Activated CD4-positive, alpha-beta memory T cell treated with anti-CD3 and anti-CD28 coated beads, Interleukin-2, amount 10 ng/mL, durations not matched to agents 7 days and 5 days (primary cell): ENCODE data around the gene CTBP1. TPM values are rescaled to one million over a fixed set of nuclear protein-coding genes. Genes with fewer than 3 reads are reported as not detected.

ENCODE experiments used
- CTCF ChIA-PET: fragments of 350-600 bp; sonication (Branson Sonifier 250); formaldehyde crosslinking; loops from one replicate; lab custom pipeline; 2021; ENCODE audit warnings: antibody characterized with exemption, inconsistent platforms; lab: Charles Lee
- POLR2A ChIA-PET: fragments of 350-600 bp; sonication (Branson Sonifier 250); formaldehyde crosslinking; loops from one replicate; lab custom pipeline; 2021; ENCODE audit warnings: antibody characterized with exemption; lab: Charles Lee
- DNase-seq: peaks from one replicate; pipeline ENCODE4 v3.0.0-alpha.2; 2020
- H3K27ac Mint-ChIP-seq: one replicate; pipeline ENCODE4 v1.8.0; 2021; ENCODE audit warnings: mild to moderate bottlenecking, mixed read lengths
- H3K27me3 Mint-ChIP-seq: one replicate; pipeline ENCODE4 v1.8.0; 2021; ENCODE audit warnings: mixed read lengths
- H3K36me3 Mint-ChIP-seq: one replicate; pipeline ENCODE4 v1.8.0; 2021; ENCODE audit warnings: low read depth, mixed read lengths
- H3K4me1 Mint-ChIP-seq: one replicate; pipeline ENCODE4 v1.8.0; 2021; ENCODE audit warnings: mixed read lengths
- H3K4me3 Mint-ChIP-seq: one replicate; pipeline ENCODE4 v1.8.0; 2021; ENCODE audit warnings: mild to moderate bottlenecking, mixed read lengths
- H3K9me3 Mint-ChIP-seq: one replicate; pipeline ENCODE4 v1.8.0; 2021; ENCODE audit warnings: mixed read lengths
- total RNA-seq, 2 experiments: library from RNA; stranded (reverse); gene quantifications; one replicate each; pipeline ENCODE4 v1.2.3, GENCODE V29; 2021

CTBP1 gene
- total RNA-seq, 2 experiments from 2014 or later, result 209 to 221 TPM

DNA sequence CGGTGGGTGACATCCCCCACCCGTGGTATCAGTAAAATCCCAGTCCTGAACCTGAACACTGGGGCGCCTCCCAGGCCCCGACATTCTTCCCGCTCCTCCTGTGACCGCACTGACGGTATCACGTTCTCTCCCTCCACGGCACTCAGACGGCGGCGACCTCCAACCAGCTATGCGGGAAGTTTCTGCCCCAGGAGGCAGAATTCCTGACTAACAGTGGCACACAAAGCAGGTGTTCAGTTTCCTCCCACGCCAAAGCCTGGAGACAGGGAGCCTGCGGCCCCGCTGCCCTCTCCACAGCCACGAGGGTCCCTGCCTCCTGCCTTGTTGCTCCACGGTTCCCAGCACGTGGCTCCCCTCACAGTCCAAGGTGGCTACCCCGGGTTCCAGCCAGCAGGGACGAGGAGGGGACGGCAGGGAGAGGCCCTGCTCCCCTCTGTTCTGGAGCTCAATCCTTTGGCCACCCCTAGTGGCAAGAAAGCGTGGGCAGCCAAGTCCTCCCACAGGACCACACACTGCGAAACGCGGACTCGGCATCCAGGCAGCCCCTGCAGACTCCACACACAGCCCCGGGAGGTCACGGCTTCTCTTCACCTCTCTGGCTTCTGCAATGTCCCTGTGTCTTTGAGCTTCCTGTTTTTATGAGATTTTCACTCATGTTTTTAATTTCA lies 15.2 kb downstream of the CTBP1 start:
- Mint-ChIP-seq H3K36me3 (peaks cover 62% of the 10 kb centered on the region), H3K27ac (no peak overlapping the region), H3K4me1 (peaks cover 3% of the 10 kb centered on the region), H3K4me3 (no peak overlapping the region), H3K27me3 (no peaks in the 10 kb centered on the region), H3K9me3 (no peaks in the 10 kb centered on the region)
- CTCF ChIA-PET, result interaction anchor here (0.8 kb wide), 1 partner anchor 107 kb away, joined by 3 read pairs; no protein-coding TSS in a partner anchor
- no peak for DNase-seq
- POLR2A ChIA-PET, result interaction anchor here (1.1 to 1.8 kb wide), 4 partner anchors 14 to 116 kb away, joined by 3 to 8 read pairs (median 4); partner anchors contain the start of gene CTBP1

DNA sequence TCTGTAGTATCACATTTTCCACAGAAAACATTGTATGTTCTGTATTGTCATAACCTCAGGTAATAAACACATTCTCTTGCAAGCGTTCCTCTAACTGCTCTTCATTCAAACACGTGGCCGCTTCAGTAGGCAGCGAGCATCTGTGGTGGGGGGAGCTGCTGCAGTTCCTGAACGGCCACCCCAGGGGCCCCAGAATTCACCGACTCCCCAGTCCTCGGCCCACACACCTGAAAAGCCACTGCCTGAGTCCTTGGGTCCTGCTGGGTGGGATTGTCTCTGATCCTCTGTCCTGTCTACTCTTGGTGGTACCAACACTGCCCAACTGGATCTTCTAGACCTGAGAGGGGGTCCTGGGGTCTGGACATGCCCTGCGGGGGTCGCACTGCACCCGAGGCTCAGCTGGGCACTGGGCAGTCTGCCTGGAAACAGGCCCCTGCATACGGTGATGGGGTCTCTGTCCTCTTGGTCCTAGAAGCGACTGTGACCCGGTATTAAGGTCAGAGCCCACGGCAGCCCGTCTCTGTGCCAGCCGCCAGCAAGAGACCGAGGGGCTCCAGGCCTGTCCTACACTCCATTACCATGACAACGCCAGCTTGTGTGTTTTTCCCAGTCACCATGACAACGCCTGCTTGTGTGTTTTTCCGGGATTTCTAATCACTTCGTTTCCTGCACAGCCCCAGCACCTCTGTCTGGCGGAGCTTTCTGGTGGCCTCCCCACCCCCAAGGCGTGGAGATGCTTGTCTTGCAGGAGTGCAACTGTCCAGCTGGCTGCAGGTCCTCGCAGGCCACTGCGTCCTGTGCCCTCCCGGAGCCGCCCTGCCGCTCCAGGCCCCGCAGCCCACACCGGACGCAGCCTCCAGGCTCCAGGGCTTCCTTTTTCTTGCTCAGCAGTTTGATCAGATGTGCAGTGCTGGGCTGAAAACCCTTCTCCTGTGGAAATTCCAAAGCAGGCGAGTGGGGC lies 16.0 kb downstream of the CTBP1 start:
- Mint-ChIP-seq H3K27ac (no peak overlapping the region), H3K27me3 (no peaks in the 10 kb centered on the region), H3K4me3 (no peak overlapping the region), H3K4me1 (peaks cover 3% of the 10 kb centered on the region), H3K36me3 (peaks cover 57% of the 10 kb centered on the region), H3K9me3 (no peaks in the 10 kb centered on the region)
- ChIA-PET CTCF (interaction anchor here (0.8 kb wide), 1 partner anchor 106 kb away, joined by 3 read pairs; no protein-coding TSS in a partner anchor), POLR2A (interaction anchor here (1.8 kb wide), 1 partner anchor 15 kb away, joined by 4 read pairs; no protein-coding TSS in a partner anchor)
- DNase-seq, result no peak

DNA sequence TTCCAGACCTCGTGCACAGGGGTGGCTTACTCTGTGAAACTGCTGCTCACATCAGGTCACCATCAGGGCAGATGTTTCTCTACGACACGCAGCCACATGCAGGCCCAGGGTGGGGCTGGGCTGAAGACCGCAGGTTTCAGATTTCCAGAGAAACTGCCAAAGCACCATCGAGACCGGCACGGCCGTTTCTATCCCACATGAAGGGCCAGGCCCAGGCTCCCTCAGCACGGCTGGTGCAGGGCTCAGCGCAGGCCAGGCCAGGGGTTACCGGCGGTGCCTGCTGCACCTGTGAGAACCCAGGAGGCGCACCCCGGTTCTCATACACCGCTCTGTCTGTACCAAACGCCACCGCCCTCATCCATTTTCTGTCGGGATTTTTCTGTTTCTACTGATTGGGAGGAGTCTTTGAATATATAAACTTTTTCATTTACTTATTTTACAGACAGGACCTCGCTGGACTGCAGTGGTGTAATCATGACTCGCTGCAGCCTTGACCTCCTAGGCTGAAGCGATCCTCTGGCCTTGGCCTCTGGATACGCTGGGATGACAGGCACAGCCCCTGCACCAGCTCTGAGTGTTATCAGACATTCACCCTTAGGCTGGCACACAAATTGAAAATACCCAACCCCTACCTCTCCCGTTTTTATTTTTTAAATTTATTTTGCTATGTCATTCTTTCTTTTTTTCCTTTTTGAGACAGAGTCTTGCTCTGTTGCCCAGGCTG lies 17.1 kb downstream of the CTBP1 start:
- H3K36me3 Mint-ChIP-seq, result peaks cover 68% of the 10 kb centered on the region
- no peak overlapping the region for H3K27ac Mint-ChIP-seq
- POLR2A ChIA-PET, result no interaction called here
- no peak overlapping the region for H3K4me3 Mint-ChIP-seq
- H3K27me3 Mint-ChIP-seq, result no peaks in the 10 kb centered on the region
- CTCF ChIA-PET, result no interaction called here
- H3K4me1 Mint-ChIP-seq, result peaks cover 3% of the 10 kb centered on the region
- no peaks in the 10 kb centered on the region for H3K9me3 Mint-ChIP-seq
- no peak for DNase-seq

DNA sequence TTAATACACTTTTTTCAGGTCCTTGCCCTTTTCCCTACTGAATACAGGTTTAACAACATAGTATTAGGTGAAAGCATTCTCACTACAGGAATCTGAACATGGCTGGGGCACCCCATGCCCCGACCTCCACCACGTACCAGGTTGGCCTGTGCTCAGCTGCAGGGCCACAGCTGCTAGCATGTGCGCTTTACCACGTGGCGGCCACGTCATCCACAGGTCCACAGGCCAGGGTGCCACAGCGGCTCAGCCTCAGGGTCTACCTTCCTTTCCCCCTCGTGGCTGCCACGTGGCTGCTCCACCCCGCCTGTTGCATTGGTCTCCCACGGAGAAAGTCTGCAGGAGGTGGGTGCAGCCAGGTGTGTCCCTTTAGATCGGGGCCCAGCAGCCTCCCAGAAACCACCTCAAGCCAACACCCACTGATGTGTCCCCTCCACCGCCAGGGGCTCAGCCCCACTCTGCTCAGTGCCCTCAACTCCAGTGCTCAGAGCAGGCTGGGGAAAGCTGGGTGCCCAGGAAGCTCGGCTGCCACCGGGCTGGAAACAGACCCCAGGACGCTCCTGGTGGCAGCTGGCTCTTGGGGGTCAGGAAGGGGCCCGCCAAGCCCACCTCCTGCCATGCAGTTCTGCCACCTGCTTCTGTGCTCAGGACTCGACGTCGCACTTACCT lies 17.8 kb downstream of the CTBP1 start:
- POLR2A ChIA-PET, result no interaction called here
- Mint-ChIP-seq H3K27ac (no peak overlapping the region), H3K4me1 (peaks cover 3% of the 10 kb centered on the region), H3K4me3 (no peak overlapping the region), H3K36me3 (peaks cover 75% of the 10 kb centered on the region), H3K27me3 (no peaks in the 10 kb centered on the region), H3K9me3 (no peaks in the 10 kb centered on the region)
- DNase-seq, result no peak
- CTCF ChIA-PET, result no interaction called here

DNA sequence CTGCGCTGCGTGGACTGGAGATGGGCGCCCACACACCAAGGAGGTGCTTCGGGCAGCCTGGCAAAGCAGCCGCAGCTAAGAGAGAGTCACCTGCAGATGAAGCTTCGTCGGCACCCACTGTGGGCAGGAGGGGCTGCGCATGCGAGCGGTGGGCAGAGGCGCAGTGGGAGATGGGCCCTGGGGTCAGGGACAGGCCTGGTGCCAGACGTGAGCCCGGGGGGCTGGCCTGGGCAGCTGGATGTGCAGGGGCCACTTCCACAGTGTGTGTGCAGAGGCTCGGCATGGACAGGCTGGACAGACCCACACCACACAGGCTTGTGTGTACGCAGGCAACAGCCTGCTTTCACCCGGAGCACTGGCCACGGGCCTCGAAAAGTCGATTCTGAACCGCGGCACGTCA lies 18.6 kb downstream of the CTBP1 start:
- no peak overlapping the region for H3K4me3 Mint-ChIP-seq
- no peaks in the 10 kb centered on the region for H3K27me3 Mint-ChIP-seq
- H3K9me3 Mint-ChIP-seq, result no peaks in the 10 kb centered on the region
- H3K4me1 Mint-ChIP-seq, result peaks cover 3% of the 10 kb centered on the region
- no peak for DNase-seq
- no peak overlapping the region for H3K27ac Mint-ChIP-seq
- ChIA-PET POLR2A (no interaction called here), CTCF (no interaction called here)
- peaks cover 75% of the 10 kb centered on the region for H3K36me3 Mint-ChIP-seq

DNA sequence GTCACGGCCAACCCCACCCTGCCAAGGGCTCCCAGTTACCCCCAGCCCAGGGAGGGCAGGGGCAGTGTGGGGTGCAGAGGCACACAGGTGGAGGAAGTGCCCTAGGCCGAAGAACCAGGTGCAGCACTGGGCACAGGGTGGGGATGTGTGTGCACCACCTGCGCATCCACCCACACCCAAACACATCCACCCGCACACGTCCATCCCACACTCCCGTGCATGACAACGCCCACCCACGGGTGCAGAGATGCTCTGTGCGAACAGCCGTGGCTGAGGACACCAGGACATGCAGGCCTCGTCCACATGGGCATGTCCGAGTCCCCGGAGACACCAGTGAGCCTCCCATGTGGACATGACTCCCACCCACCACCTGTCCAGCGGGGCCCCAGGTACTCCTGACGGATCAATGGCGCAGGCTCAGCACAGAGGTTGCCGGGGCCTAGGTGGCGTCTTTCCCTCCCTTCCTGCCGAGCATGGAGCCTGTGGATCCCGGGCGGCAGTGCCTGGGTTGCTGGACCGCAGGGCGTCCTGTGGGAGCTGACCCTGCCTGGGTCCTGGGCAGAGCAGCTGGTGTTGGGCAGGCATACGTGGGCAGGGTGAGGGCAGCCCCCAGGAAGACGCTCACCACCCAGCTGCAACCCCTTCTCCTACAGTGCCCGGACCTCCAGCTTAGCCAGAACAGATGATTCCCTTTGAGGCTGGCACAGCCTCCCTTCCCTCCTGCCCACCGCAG lies 19.6 kb downstream of the CTBP1 start:
- H3K9me3 Mint-ChIP-seq, result no peaks in the 10 kb centered on the region
- peaks cover 74% of the 10 kb centered on the region for H3K36me3 Mint-ChIP-seq
- H3K27ac Mint-ChIP-seq, result no peak overlapping the region
- POLR2A ChIA-PET, result no interaction called here
- H3K4me3 Mint-ChIP-seq, result no peak overlapping the region
- CTCF ChIA-PET, result no interaction called here
- DNase-seq, result no peak
- H3K27me3 Mint-ChIP-seq, result no peaks in the 10 kb centered on the region
- H3K4me1 Mint-ChIP-seq, result peaks cover 2% of the 10 kb centered on the region

DNA sequence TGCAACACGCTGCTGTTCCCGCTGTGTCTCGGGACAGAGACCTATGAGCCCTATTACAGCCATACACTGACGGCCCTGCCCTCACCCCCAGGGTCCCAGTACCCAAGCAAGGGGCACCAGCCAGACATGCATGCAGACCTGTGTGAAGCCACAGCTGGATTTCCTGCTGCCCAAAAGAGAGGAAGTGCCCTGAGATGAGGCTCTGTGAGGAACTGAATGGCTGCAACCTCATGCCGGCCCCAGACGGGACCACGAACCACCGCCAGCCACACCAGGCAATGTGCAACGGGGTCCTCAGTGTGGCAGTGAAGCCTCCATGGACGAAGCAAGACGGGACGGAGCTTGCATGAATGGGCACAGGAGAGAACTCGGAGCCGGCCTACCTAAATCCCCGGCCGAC lies 21.1 kb downstream of the CTBP1 start:
- no peaks in the 10 kb centered on the region for H3K9me3 Mint-ChIP-seq
- ChIA-PET POLR2A (no interaction called here), CTCF (no interaction called here)
- H3K4me1 Mint-ChIP-seq, result no peaks in the 10 kb centered on the region
- DNase-seq, result no peak
- H3K27ac Mint-ChIP-seq, result no peak overlapping the region
- H3K27me3 Mint-ChIP-seq, result no peaks in the 10 kb centered on the region
- no peak overlapping the region for H3K4me3 Mint-ChIP-seq
- H3K36me3 Mint-ChIP-seq, result peaks cover 73% of the 10 kb centered on the region

DNA sequence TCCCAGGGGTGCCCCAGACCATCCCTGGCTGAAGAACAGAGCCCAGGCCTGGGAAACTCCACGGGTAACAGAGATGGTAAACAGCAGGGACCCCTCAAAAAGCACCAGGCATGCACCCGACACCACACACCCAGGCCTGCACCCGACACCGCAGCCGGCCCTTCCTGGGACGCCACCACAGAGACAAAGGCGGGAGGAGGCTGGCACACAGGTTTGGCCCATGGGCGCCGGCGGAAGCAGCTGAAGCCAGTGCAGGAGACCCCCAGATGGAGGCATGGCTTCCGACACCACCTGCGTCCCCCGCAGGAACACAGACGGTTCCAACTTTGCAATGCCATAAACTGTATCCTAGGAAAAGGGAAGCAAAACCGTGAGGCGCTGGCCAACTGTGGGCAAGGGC lies 22.3 kb downstream of the CTBP1 start:
- ChIA-PET POLR2A (no interaction called here), CTCF (no interaction called here)
- H3K4me1 Mint-ChIP-seq, result no peaks in the 10 kb centered on the region
- no peaks in the 10 kb centered on the region for H3K27me3 Mint-ChIP-seq
- no peaks in the 10 kb centered on the region for H3K9me3 Mint-ChIP-seq
- no peak overlapping the region for H3K4me3 Mint-ChIP-seq
- H3K36me3 Mint-ChIP-seq, result peaks cover 66% of the 10 kb centered on the region
- no peak overlapping the region for H3K27ac Mint-ChIP-seq
- DNase-seq, result no peak

DNA sequence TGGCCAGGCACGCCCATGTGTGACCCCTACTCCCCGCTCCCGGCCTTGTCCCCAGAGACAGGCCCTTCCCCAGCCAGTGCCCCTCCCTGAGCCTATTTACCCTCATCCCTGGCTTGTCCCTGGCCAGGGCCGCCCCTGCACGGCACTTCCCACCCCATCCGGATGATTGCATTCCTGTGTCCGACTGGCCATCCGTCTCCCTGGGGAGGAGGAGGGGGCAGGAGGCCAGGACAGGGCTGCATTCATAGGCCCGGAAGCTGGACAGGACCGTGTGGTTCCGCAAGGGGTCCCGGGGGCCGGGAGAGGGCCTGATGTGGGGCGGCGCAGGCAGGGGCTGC lies 22.8 kb downstream of the CTBP1 start:
- POLR2A ChIA-PET, result no interaction called here
- H3K9me3 Mint-ChIP-seq, result no peaks in the 10 kb centered on the region
- no peak overlapping the region for H3K4me3 Mint-ChIP-seq
- CTCF ChIA-PET, result no interaction called here
- H3K36me3 Mint-ChIP-seq, result peaks cover 66% of the 10 kb centered on the region
- DNase-seq, result no peak
- no peaks in the 10 kb centered on the region for H3K27me3 Mint-ChIP-seq
- H3K27ac Mint-ChIP-seq, result no peak overlapping the region
- H3K4me1 Mint-ChIP-seq, result no peaks in the 10 kb centered on the region

DNA sequence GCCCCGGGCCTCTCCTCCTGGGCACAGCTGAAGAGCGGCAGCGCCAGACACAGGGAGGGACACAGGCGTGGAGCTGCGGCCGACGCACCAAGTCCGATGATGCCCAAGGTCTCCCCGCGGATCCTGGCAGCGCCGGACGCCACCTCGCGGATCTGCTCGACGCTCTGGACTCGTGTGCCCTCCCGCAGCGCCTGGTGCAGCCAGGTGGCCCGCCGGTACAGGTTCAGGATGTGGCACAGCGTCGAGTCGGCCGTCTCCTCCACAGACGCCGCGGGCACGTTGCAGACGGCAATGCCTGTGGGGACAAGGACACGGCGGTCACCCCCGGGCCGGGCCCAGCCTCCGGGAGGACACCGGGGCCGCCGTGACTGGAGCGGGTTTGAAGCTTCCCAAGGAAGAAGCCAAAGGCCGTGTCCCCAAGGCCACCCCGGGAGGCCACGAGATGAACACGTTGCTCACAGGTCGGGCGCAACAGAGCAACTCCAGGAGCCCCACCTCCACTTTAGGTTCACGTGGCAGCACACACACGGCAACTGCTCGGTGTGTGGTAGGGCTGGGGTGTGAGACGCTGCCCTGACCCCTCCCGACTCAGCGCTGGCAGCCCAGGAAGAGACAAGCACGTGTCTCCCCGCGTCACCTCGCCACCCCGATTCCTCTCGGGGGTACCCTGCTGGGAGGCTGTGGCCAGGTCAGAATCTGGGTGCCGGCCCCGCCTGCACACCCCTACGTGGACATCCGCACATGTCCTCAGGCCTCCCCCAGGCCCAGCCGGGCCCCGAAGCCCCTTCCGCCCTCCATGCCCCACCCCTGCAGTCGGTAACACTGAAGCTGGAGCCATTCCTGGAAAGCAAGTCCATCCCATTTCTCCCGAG lies 23.4 kb downstream of the CTBP1 start:
- POLR2A ChIA-PET, result no interaction called here
- Mint-ChIP-seq H3K36me3 (peaks cover 67% of the 10 kb centered on the region), H3K4me3 (no peak overlapping the region), H3K27me3 (no peaks in the 10 kb centered on the region), H3K9me3 (no peaks in the 10 kb centered on the region), H3K27ac (no peak overlapping the region), H3K4me1 (no peaks in the 10 kb centered on the region)
- CTCF ChIA-PET, result no interaction called here
- no peak for DNase-seq

DNA sequence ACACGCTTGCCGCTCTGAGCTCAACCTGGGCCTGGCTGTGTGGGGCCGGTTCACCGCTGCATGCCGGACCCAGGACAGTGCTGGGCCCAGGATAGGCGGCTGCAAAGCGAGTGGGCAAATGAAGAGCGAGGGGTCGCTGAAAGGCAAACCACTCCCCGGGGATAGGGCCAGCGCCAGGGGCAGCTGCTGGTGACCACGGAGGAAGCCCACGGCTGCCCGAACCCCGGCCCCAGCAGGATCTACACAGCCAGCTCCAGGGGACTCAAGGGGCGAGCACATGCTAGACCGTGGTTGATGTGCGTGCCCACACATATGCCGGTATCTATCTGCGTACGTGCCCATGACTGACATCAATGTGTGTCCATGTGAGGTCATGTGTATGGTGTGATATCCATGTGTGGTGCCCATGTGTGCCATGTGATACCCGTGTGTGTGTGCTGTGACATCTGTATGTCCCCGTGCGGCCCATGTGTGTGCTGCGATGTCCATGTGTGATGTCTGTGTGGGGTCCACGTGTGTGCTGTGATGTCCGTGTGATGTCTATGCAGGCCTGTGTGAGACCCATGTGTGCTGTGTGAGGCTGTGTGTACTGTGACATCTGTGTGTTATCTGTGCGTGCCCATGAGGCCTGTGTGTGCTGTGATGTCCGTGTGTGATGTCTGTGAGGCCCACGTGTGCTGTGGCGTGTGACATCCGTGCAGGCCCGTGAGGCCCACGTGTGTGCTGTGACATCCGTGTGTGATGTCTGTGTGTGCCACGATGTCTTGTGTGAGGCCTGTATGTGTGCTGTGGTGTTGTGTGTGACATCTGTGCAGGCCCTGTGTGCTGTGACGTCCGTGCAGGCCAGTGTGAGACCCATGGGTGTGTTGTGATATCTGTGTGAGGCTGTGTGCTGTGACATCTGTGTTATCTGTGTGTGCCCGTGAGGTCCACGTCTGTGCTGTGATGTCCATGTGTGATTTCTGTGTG lies 24.8 kb downstream of the CTBP1 start:
- Mint-ChIP-seq H3K4me3 (no peak overlapping the region), H3K36me3 (peaks cover 68% of the 10 kb centered on the region), H3K27ac (no peak overlapping the region), H3K4me1 (peaks cover 5% of the 10 kb centered on the region), H3K9me3 (no peaks in the 10 kb centered on the region), H3K27me3 (no peaks in the 10 kb centered on the region)
- CTCF ChIA-PET, result no interaction called here
- POLR2A ChIA-PET, result no interaction called here
- DNase-seq, result no peak
